ENCODE data around the gene TANGO2. TPM values are rescaled to one million over a fixed set of nuclear protein-coding genes. Genes with fewer than 3 reads are reported as not detected.

The TANGO2 gene
- total RNA-seq, 1 donor from 2014 or later, result 39.1 TPM

- intact Hi-C loops (cut with micrococcal nuclease), result no loop called here
Measured at GRCh38 chr22:19994851-19995610, 25.9 kb upstream of the TANGO2 start.

- intact Hi-C loops (cut with micrococcal nuclease), result no loop called here
Measured at GRCh38 chr22:19995611-19996339, 25.1 kb upstream of the TANGO2 start.

GRCh38 chr22:19996694-19997384 lies 24.1 kb upstream of the TANGO2 start:
- intact Hi-C loops (cut with micrococcal nuclease), result no loop called here

- intact Hi-C loops (cut with micrococcal nuclease), result no loop called here
Measured at GRCh38 chr22:19997561-19998231, 23.2 kb upstream of the TANGO2 start.

GRCh38 chr22:19998232-19998951 lies 22.5 kb upstream of the TANGO2 start:
- intact Hi-C loops (cut with micrococcal nuclease), result no loop called here

- intact Hi-C loops (cut with micrococcal nuclease), result no loop called here
Measured at GRCh38 chr22:19998991-19999820, 21.7 kb upstream of the TANGO2 start.

GRCh38 chr22:20000246-20001081 lies 20.4 kb upstream of the TANGO2 start:
- intact Hi-C loops (cut with micrococcal nuclease), result no loop called here

GRCh38 chr22:20001082-20001638 lies 19.8 kb upstream of the TANGO2 start:
- intact Hi-C loops (cut with micrococcal nuclease), result no loop called here

- intact Hi-C loops (cut with micrococcal nuclease), result no loop called here
Measured at GRCh38 chr22:20002128-20002527, 18.8 kb upstream of the TANGO2 start.

GRCh38 chr22:20002636-20003035 lies 18.3 kb upstream of the TANGO2 start:
- intact Hi-C loops (cut with micrococcal nuclease), result no loop called here

GRCh38 chr22:20003304-20003703 lies 17.6 kb upstream of the TANGO2 start:
- intact Hi-C loops (cut with micrococcal nuclease), result no loop called here

GRCh38 chr22:20004464-20004863 lies 16.4 kb upstream of the TANGO2 start:
- intact Hi-C loops (cut with micrococcal nuclease), result no loop called here

- intact Hi-C loops (cut with micrococcal nuclease), result no loop called here
Measured at GRCh38 chr22:20008221-20008995, 12.5 kb upstream of the TANGO2 start.

GRCh38 chr22:20009018-20009491 lies 11.9 kb upstream of the TANGO2 start:
- intact Hi-C loops (cut with micrococcal nuclease), result no loop called here

- intact Hi-C loops (cut with micrococcal nuclease), result no loop called here
Measured at GRCh38 chr22:20009582-20010306, 11.2 kb upstream of the TANGO2 start.

GRCh38 chr22:20010307-20011122 lies 10.4 kb upstream of the TANGO2 start:
- intact Hi-C loops (cut with micrococcal nuclease), result no loop called here

Measured in T-helper 2 cell treated with Interferon-gamma antibody and Interleukin-4, amounts not matched to agents 100 ng/mL and 5 ng/mL, for 36 hours (primary cell).